IMR-90 (cell line): ENCODE results near the gene CC2D2B.
A peak's percentile ranks its signal among the peaks of the same experiment; 100 is the strongest.

ENCODE experiments used
- CEBPB ChIP-seq: IDR thresholded peaks from 2 replicates; pipeline ENCODE4 v1.6.1; 2012; ENCODE audit warnings: low read depth, low read length, improper control_type of control experiment
- CTCF ChIP-seq: conservative IDR thresholded peaks from 2 replicates; pipeline ENCODE4 v1.5.1; 2012; ENCODE audit warnings: mild to moderate bottlenecking, low read depth, low read length, improper control_type of control experiment
- ELK1 ChIP-seq: fragments of 150-350 bp; IDR thresholded peaks from 2 replicates; pipeline ENCODE4 v1.6.1; 2016; ENCODE audit warnings: low read depth, mild to moderate bottlenecking, low read length, moderate library complexity, borderline replicate concordance
- FOS ChIP-seq: fragments of 150-350 bp; IDR thresholded peaks from 2 replicates; pipeline ENCODE4 v1.6.1; 2016; ENCODE audit warnings: low read depth, low read length
- MAFK ChIP-seq: IDR thresholded peaks from 2 replicates; pipeline ENCODE4 v1.6.1; 2012; ENCODE audit warnings: low read depth, low read length, improper control_type of control experiment
- MAZ ChIP-seq: IDR thresholded peaks from 2 replicates; pipeline ENCODE4 v1.6.1; 2012; ENCODE audit warnings: low read depth, mild to moderate bottlenecking, low read length, improper control_type of control experiment, moderate library complexity, borderline replicate concordance
- MXI1 ChIP-seq: IDR thresholded peaks from 2 replicates; pipeline ENCODE4 v1.6.1; 2012; ENCODE audit warnings: low read depth, mild to moderate bottlenecking, low read length, moderate library complexity, borderline replicate concordance
- NFE2L2 ChIP-seq: fragments of 150-350 bp; IDR thresholded peaks from 2 replicates; pipeline ENCODE4 v1.6.1; 2016; ENCODE audit warnings: low read depth, mild to moderate bottlenecking, low read length
- POLR2A ChIP-seq: IDR thresholded peaks from 2 replicates; pipeline ENCODE4 v1.6.1; 2012; ENCODE audit warnings: mild to moderate bottlenecking, low read depth, low read length
- RAD21 ChIP-seq: IDR thresholded peaks from 2 replicates; pipeline ENCODE4 v1.6.1; 2012; ENCODE audit warnings: low read length, improper control_type of control experiment
- RCOR1 ChIP-seq: IDR thresholded peaks from 2 replicates; pipeline ENCODE4 v1.6.1; 2012; ENCODE audit warnings: mild to moderate bottlenecking, low read length, improper control_type of control experiment; ENCODE audit not compliant: insufficient replicate concordance
- SMC3 ChIP-seq: fragments of 150-350 bp; IDR thresholded peaks from 2 replicates; pipeline ENCODE4 v1.6.1; 2016; ENCODE audit warnings: low read depth, mild to moderate bottlenecking, antibody characterized with exemption, low read length, moderate library complexity
- TF ChIP-seq, protein P1 (sequence below): fragments of 150-350 bp; IDR thresholded peaks from 2 replicates; pipeline ENCODE4 v1.6.1; 2017; ENCODE audit warnings: mild to moderate bottlenecking, antibody characterized with exemption, low read length, low read depth

- no peak for TF ChIP-seq POLR2A
- no peak for TF ChIP-seq ELK1
- no peak for TF ChIP-seq CTCF
- no peak for TF ChIP-seq MXI1
- no peak for TF ChIP-seq SMC3
- TF ChIP-seq RAD21 = no peak
- TF ChIP-seq, protein P1, sequence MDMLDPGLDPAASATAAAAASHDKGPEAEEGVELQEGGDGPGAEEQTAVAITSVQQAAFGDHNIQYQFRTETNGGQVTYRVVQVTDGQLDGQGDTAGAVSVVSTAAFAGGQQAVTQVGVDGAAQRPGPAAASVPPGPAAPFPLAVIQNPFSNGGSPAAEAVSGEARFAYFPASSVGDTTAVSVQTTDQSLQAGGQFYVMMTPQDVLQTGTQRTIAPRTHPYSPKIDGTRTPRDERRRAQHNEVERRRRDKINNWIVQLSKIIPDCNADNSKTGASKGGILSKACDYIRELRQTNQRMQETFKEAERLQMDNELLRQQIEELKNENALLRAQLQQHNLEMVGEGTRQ = no peak
- no peak for TF ChIP-seq FOS
- no peak for TF ChIP-seq RCOR1
- TF ChIP-seq MAFK = no peak
- no peak for TF ChIP-seq MAZ
- peak; percentile 88 for TF ChIP-seq CEBPB
- no peak for TF ChIP-seq NFE2L2
These were observed 137.0 kb downstream of the CC2D2B start for GRCh38 chr10:96044736-96045135.
